ENCODE results near the gene MARCHF10. TPM values are rescaled to one million over a fixed set of nuclear protein-coding genes. Genes with fewer than 3 reads are reported as not detected.
"Not testable (repeated sequence)": the region's sequence is repeated elsewhere in the genome, so short reads cannot be mapped to it uniquely, and the experiment has no call there.

The MARCHF10 gene
- total and polyA plus RNA-seq, 12 donors, result 0.04 TPM; not detected in 11

- DNase-seq (no peak), ATAC-seq (peak in 1 of 8 donors; percentile 4)
- peaks cover 0 to 3% (median 0%) of the 10 kb centered on the region in 9 donors for H3K36me3 ChIP-seq
- no peak overlapping the region for H3K27ac ChIP-seq
- TF ChIP-seq CTCF (IDR thresholded peaks at IDR 0.05), result no peak
- WGBS, 2 donors, result 92 to 95% methylated on average over 10 of the region's 10 CpGs
- intact Hi-C loops (cut with DNase I), result no loop called here
- no peaks in the 10 kb centered on the region for H3K27me3 ChIP-seq
- no peaks in the 10 kb centered on the region for H3K9me3 ChIP-seq
- peaks cover 0 to 50% (median 24%) of the 10 kb centered on the region in 9 donors for H3K4me1 ChIP-seq
- no peak overlapping the region for H3K4me3 ChIP-seq
Measured at GRCh38 chr17:62696256-62696655, 111.9 kb downstream of the MARCHF10 start.

- DNase-seq; H3K9me3 ChIP-seq; intact Hi-C loops (cut with DNase I); H3K36me3 ChIP-seq; H3K27me3 ChIP-seq: not testable (repeated sequence)
- 73 to 75% methylated on average over 5 of the region's 5 CpGs for WGBS, 2 donors
- Histone ChIP-seq H3K27ac (peak overlapping the region in 9 of 10 donors; percentile 3 to 87 (median 67)), H3K4me1 (peaks cover 0 to 50% (median 24%) of the 10 kb centered on the region in 9 donors), H3K4me3 (peak overlapping the region in 4 of 10 donors; percentile 12 to 17 (median 16))
- ATAC-seq, result peak in 3 of 8 donors; percentile 8 to 23 (median 11)
Measured at GRCh38 chr17:62695093-62695738, 112.9 kb downstream of the MARCHF10 start.

- Histone ChIP-seq H3K27me3 (no peaks in the 10 kb centered on the region), H3K27ac (peak overlapping the region in 6 of 10 donors; percentile 27 to 87 (median 48))
Measured at GRCh38 chr17:62693616-62694409, 114.3 kb downstream of the MARCHF10 start.

GRCh38 chr17:62692721-62693431 lies 115.2 kb downstream of the MARCHF10 start:
- Histone ChIP-seq H3K4me1 (peaks cover 0 to 47% (median 24%) of the 10 kb centered on the region in 9 donors), H3K27ac (peak overlapping the region in 1 of 10 donors; percentile 27), H3K4me3 (no peak overlapping the region), H3K27me3 (no peaks in the 10 kb centered on the region), H3K36me3 (peaks cover 0 to 27% (median 0%) of the 10 kb centered on the region in 9 donors), H3K9me3 (no peaks in the 10 kb centered on the region)
- 83 to 89% methylated on average over 14 of the region's 14 CpGs for WGBS, 2 donors
- intact Hi-C loops (cut with DNase I), result no loop called here
- ATAC-seq, result peak in 2 of 8 donors; percentile 27 to 31
- DNase-seq, result no peak
- TF ChIP-seq CTCF (IDR thresholded peaks at IDR 0.05), result peak in 7 of 9 donors; percentile 36 to 53 (median 37)

More at GRCh38 chr17:62693616-62694409, 114.3 kb downstream of the MARCHF10 start:
- Histone ChIP-seq H3K9me3 (no peaks in the 10 kb centered on the region), H3K4me1 (peaks cover 0 to 50% (median 24%) of the 10 kb centered on the region in 9 donors), H3K4me3 (no peak overlapping the region), H3K36me3 (peaks cover 0 to 18% (median 0%) of the 10 kb centered on the region in 9 donors)
- WGBS, 2 donors, result 75 to 79% methylated on average over 19 of the region's 19 CpGs
- DNase-seq (no peak), ATAC-seq (peak in 1 of 8 donors; percentile 4)
- intact Hi-C loops (cut with DNase I), result no loop called here
- no peak for TF ChIP-seq CTCF (IDR thresholded peaks at IDR 0.05)
